GM13977 (cell line): ENCODE data around the gene RBL1.
"Not testable (repeated sequence)": the region's sequence is repeated elsewhere in the genome, so short reads cannot be mapped to it uniquely, and the experiment has no call there.

ENCODE experiments used
- DNase-seq: peaks from one replicate; pipeline ENCODE4 v3.0.0; 2012; ENCODE audit warnings: low spot score
- CTCF ChIP-seq: IDR thresholded peaks from 2 replicates; pipeline ENCODE4 v1.5.1; 2012; ENCODE audit warnings: mild to moderate bottlenecking, control low read depth; ENCODE audit not compliant: insufficient read depth; ENCODE audit errors: extremely low read depth, missing control alignments
- in situ Hi-C: fragments of 300-500 bp; cut with MboI; formaldehyde crosslinking; loops from one replicate; pipeline ENCODE4 v1.12.0; 2022; ENCODE audit warnings: low sequenced_read_pairs, low pct_unique_long_range_greater_than_20kb, mixed read lengths, inconsistent platforms; ENCODE audit not compliant: unreplicated experiment

RBL1 gene

GRCh38 chr20:37077009-37077408 lies 18.8 kb downstream of the RBL1 start:
- in situ Hi-C loops: no loop called here

GRCh38 chr20:37075932-37076685 lies 19.7 kb downstream of the RBL1 start:
- no peak for TF ChIP-seq CTCF
- no peak for DNase-seq
- in situ Hi-C loops: no loop called here

More at GRCh38 chr20:37077009-37077408, 18.8 kb downstream of the RBL1 start:
- no peak for TF ChIP-seq CTCF
- DNase-seq: no peak

- no peak for DNase-seq
- no peak for TF ChIP-seq CTCF
- in situ Hi-C loops: no loop called here
Measured at GRCh38 chr20:37072293-37073196, 23.3 kb downstream of the RBL1 start.

- in situ Hi-C loops: no loop called here
- DNase-seq: no peak
- TF ChIP-seq CTCF: no peak
Measured at GRCh38 chr20:37071481-37071911, 24.3 kb downstream of the RBL1 start.

- in situ Hi-C loops, DNase-seq: not testable (repeated sequence)
Measured at GRCh38 chr20:37069563-37069962, 26.2 kb downstream of the RBL1 start.

- no peak for DNase-seq
- TF ChIP-seq CTCF: no peak
- in situ Hi-C loops: no loop called here
Measured at GRCh38 chr20:37066168-37066567, 29.6 kb downstream of the RBL1 start.

GRCh38 chr20:37055276-37055675 lies 40.5 kb downstream of the RBL1 start:
- no peak for TF ChIP-seq CTCF
- in situ Hi-C loops: no loop called here
- DNase-seq: no peak
